PC-9 (cell line): ENCODE results near the gene CYP39A1. TPM values are rescaled to one million over a fixed set of nuclear protein-coding genes. Genes with fewer than 3 reads are reported as not detected.

ENCODE experiments used
- BruUV-seq: library from RNA; stranded (reverse); fragments of 400-500 nt; replicated peaks from 2 replicates; lab custom pipeline; 2021; lab: Mats Ljungman, UMichigan
- CTCF ChIA-PET: fragments of 300-600 bp; sonication (Branson Sonifier 250); formaldehyde crosslinking; loops from one replicate; lab custom pipeline; 2022; ENCODE audit warnings: antibody characterized with exemption; lab: Charles Lee
- POLR2A ChIA-PET: fragments of 300-600 bp; sonication (Branson Sonifier 250); formaldehyde crosslinking; loops from one replicate; lab custom pipeline; 2022; ENCODE audit warnings: antibody characterized with exemption; ENCODE audit not compliant: unreplicated experiment; lab: Charles Lee
- DNase-seq, 2 experiments: peaks; one replicate each; pipeline versions ENCODE4 v3.0.0 to v3.0.0-alpha.2; 2015 to 2022; ENCODE audit warnings: mixed read lengths in 1 of 2
- H2AFZ ChIP-seq: fragments of 200-600 bp; sonication (generic); 2 replicates; pipeline ENCODE4 v1.8.1; 2017; ENCODE audit warnings: antibody characterized with exemption
- H3F3A ChIP-seq: fragments of 200-600 bp; sonication (generic); 2 replicates; pipeline ENCODE4 v1.8.1; 2017; ENCODE audit warnings: antibody characterized with exemption, mild to moderate bottlenecking, low read depth; ENCODE audit not compliant: insufficient read depth
- H3K27ac ChIP-seq: fragments of 200-600 bp; sonication (generic); 2 replicates; pipeline ENCODE4 v1.6.1; 2016; ENCODE audit warnings: mixed run types
- H3K27me3 ChIP-seq: fragments of 200-600 bp; sonication (generic); 2 replicates; pipeline ENCODE4 v1.6.1; 2016; ENCODE audit warnings: low read depth, mixed run types; ENCODE audit not compliant: insufficient read depth
- H3K36me3 ChIP-seq: fragments of 200-600 bp; sonication (generic); 2 replicates; pipeline ENCODE4 v1.6.1; 2016; ENCODE audit warnings: low read depth, mixed run types
- H3K4me1 ChIP-seq: fragments of 200-600 bp; sonication (generic); replicated peaks from 2 replicates; pipeline ENCODE4 v1.6.1; 2016; ENCODE audit warnings: mixed run types; ENCODE audit not compliant: insufficient read depth
- H3K4me2 ChIP-seq: fragments of 200-600 bp; sonication (generic); 2 replicates; pipeline ENCODE4 v1.6.1; 2017; ENCODE audit warnings: mixed run types
- H3K4me3 ChIP-seq: fragments of 200-600 bp; sonication (generic); 2 replicates; pipeline ENCODE4 v1.6.1; 2016; ENCODE audit warnings: mixed run types
- H3K79me2 ChIP-seq: fragments of 200-600 bp; sonication (generic); 2 replicates; pipeline ENCODE4 v1.6.1; 2017; ENCODE audit warnings: low read depth, mixed run types
- H3K9me2 ChIP-seq: fragments of 200-600 bp; sonication (generic); 2 replicates; pipeline ENCODE4 v1.8.1; 2017; ENCODE audit warnings: mild to moderate bottlenecking; ENCODE audit not compliant: insufficient read depth
- H3K9me3 ChIP-seq: fragments of 200-600 bp; sonication (generic); 2 replicates; pipeline ENCODE4 v1.8.1; 2016; ENCODE audit warnings: low read depth; ENCODE audit not compliant: insufficient read depth
- H4K20me1 ChIP-seq: fragments of 200-600 bp; sonication (generic); 2 replicates; pipeline ENCODE4 v1.8.1; 2017; ENCODE audit not compliant: insufficient read depth
- CTCF ChIP-seq: fragments of 200-600 bp; sonication (generic); conservative IDR thresholded peaks from 2 replicates; pipeline ENCODE4 v1.6.1; 2017; ENCODE audit warnings: mixed run types, antibody characterized with exemption, mild to moderate bottlenecking, moderate library complexity
- EZH2 ChIP-seq: fragments of 200-600 bp; sonication (generic); IDR thresholded peaks from 2 replicates; pipeline ENCODE4 v1.8.0; 2017; ENCODE audit warnings: antibody characterized with exemption, low read depth
- intact Hi-C: fragments of 100-400 bp; cut with micrococcal nuclease; formaldehyde crosslinking; loops from one replicate; pipeline ENCODE4 v1.10.0; 2022; ENCODE audit not compliant: unreplicated experiment
- total RNA-seq: library from RNA; stranded (reverse); gene quantifications from 2 replicates; pipeline ENCODE4 v1.2.3, GENCODE V29; 2021

CYP39A1 gene
- total RNA-seq, 1 experiment from 2014 or later, result 5.6 TPM

- Histone ChIP-seq H3K79me2 (no peaks in the 10 kb centered on the region), H3K9me3 (no peaks in the 10 kb centered on the region; the same call in 1 of the 2 replicates), H3K36me3 (no peaks in the 10 kb centered on the region), H3K4me1 (no peaks in the 10 kb centered on the region), H3K27me3 (no peaks in the 10 kb centered on the region), H3K27ac (no peak overlapping the region), H4K20me1 (no peaks in the 10 kb centered on the region), H3F3A (no peaks in the 10 kb centered on the region), H2AFZ (no peak overlapping the region), H3K9me2 (no peaks in the 10 kb centered on the region), H3K4me2 (no peak overlapping the region), H3K4me3 (no peak overlapping the region)
- CTCF ChIA-PET, result no interaction called here
- TF ChIP-seq CTCF, result no peak
- TF ChIP-seq EZH2, result no peak
- POLR2A ChIA-PET, result no interaction called here
- no peak for DNase-seq
- intact Hi-C loops, result no loop called here
- no TSS peak for BruUV-seq
Observed at GRCh38 chr6:46565531-46565930, 87.1 kb downstream of the CYP39A1 start.

GRCh38 chr6:46563924-46564323, 88.7 kb downstream of the CYP39A1 start:
- intact Hi-C loops, result no loop called here
- TF ChIP-seq CTCF (no peak), EZH2 (no peak)
- Histone ChIP-seq H3K4me2 (no peak overlapping the region), H3K27ac (no peak overlapping the region), H2AFZ (no peak overlapping the region), H3K4me3 (no peak overlapping the region), H3K36me3 (no peaks in the 10 kb centered on the region), H3K9me2 (no peaks in the 10 kb centered on the region), H3K27me3 (no peaks in the 10 kb centered on the region), H3F3A (no peaks in the 10 kb centered on the region), H3K4me1 (no peaks in the 10 kb centered on the region), H3K79me2 (no peaks in the 10 kb centered on the region), H3K9me3 (no peaks in the 10 kb centered on the region; the same call in 1 of the 2 replicates), H4K20me1 (no peaks in the 10 kb centered on the region)
- BruUV-seq, result no TSS peak
- no peak for DNase-seq
- POLR2A ChIA-PET, result no interaction called here
- CTCF ChIA-PET, result no interaction called here

- intact Hi-C loops, result no loop called here
- Histone ChIP-seq H3K4me3 (no peak overlapping the region), H3K9me3 (no peaks in the 10 kb centered on the region), H3K4me1 (no peaks in the 10 kb centered on the region), H3K36me3 (no peaks in the 10 kb centered on the region), H3K27ac (no peak overlapping the region), H3F3A (no peaks in the 10 kb centered on the region), H3K4me2 (no peak overlapping the region), H2AFZ (no peak overlapping the region), H3K27me3 (no peaks in the 10 kb centered on the region), H4K20me1 (no peaks in the 10 kb centered on the region), H3K9me2 (no peaks in the 10 kb centered on the region), H3K79me2 (no peaks in the 10 kb centered on the region)
- TF ChIP-seq CTCF (no peak), EZH2 (no peak)
- POLR2A ChIA-PET, result no interaction called here
- no peak for DNase-seq
- no TSS peak for BruUV-seq
- CTCF ChIA-PET, result no interaction called here
Observed at GRCh38 chr6:46556053-46556452, 96.6 kb downstream of the CYP39A1 start.
